ENCODE measurements around the gene TBC1D7.

DNA sequence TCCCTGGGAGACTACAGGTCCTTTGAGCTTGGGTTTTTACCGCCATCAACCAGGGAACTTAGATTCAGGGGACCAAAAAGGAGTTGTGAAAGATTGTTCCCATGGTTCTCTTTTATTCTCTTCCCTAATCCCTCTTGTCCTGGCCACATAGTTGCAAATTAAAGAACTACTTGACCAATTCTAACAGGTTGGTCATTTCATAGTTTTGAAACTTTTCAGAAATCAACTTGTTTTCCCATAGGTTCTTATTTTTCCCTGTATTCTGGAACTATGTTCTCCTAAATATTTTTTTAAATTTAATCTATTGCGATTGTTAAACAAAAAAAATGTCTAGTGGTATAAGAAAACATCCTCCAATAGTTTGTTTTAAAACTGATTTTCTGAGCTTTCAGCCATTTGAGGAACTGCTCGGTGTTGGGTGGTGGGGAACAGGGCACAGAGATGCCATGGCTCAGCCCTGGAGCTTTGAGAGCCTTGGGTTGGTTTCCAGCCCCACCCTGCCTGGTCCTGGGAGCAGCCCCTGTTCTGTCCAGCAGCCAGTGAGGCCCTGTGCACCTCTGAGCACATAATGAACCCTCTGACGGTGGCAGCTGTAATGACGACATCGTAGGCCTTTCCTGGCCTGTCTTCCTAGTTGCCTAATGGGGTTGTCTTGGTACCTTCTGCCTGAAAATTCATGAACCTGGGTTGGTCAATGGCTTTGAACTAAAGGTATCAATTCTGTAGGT, 53.5 kb downstream of the TBC1D7 start:
- TF ChIP-seq GATA2 (IDR thresholded peaks at IDR 0.05; ENCODE audit: low read depth, low read length) (no peak), GATA3 (IDR thresholded peaks at IDR 0.05; ENCODE audit: low read depth, low read length) (no peak)
